Stomach (tissue), 4 donors: ENCODE measurements around the gene RAB1B.

Source experiments
- CTCF ChIP-seq, 7 experiments: fragments of 450-650 bp in 4 of 7; fragments of 200-600 bp in 3 of 7; sonication (generic) in 3 of 7; IDR thresholded peaks; one replicate each; pipeline ENCODE4 v1.5.1; 2016 to 2019; ENCODE audit warnings: antibody characterized with exemption in 7 of 7, control low read depth in 2 of 7, mild to moderate bottlenecking in 1 of 7
- EP300 ChIP-seq: sonication (generic); formaldehyde crosslinking; IDR thresholded peaks from one replicate; pipeline ENCODE4 v1.6.1; 2017; ENCODE audit warnings: antibody characterized with exemption
- POLR2A ChIP-seq, 4 donors: fragments of 450-650 bp; IDR thresholded peaks; one replicate each; pipeline ENCODE4 v1.6.1; 2016; ENCODE audit warnings: antibody characterized with exemption in 4 of 4, control low read depth in 2 of 4, mild to moderate bottlenecking in 1 of 4, moderate library complexity in 1 of 4
- POLR2AphosphoS5 ChIP-seq, 3 donors: sonication (generic); formaldehyde crosslinking; IDR thresholded peaks; one replicate each; pipeline ENCODE4 v1.6.1; 2016; ENCODE audit warnings: antibody characterized with exemption in 3 of 3

DNA sequence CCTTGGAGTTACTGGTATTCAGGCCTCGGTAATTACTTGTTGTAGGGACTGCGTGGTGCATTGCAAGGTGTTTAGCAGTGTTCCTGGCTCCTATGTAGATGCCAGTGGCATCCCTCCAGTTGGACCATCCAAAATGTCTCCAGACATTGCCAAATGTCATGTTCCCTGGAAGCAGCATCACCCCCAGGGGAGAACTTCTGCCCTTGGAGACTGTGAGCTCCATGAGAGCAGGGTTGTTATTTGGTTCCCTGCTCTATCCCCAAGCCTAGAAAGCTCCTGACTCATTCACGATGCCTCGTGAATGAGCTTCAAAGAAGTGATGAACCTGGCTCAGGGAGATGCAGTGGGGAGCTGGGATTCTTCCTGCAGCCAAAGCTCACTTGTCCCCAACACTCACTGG is 53.2 kb downstream of the RAB1B start:
- TF ChIP-seq CTCF (IDR thresholded peaks at IDR 0.05) (no peak), POLR2AphosphoS5 (IDR thresholded peaks at IDR 0.05) (no peak), POLR2A (IDR thresholded peaks at IDR 0.05) (no peak), EP300 (no peak)
